Activated CD4-positive, CD25-positive, alpha-beta regulatory T cell treated with anti-CD3 and anti-CD28 coated beads, Interleukin-2, amount 50 U/mL, for 16 hours (primary cell): Measurements from ENCODE around the gene MAPK8IP1.
"Not testable (repeated sequence)": the region's sequence is repeated elsewhere in the genome, so short reads cannot be mapped to it uniquely, and the experiment has no call there.

Experiments
- DNase-seq: peaks from one replicate; pipeline ENCODE4 v3.0.0-alpha.2; 2020; ENCODE audit warnings: low read depth, low spot score

The MAPK8IP1 gene

GRCh38 chr11:45889966-45890365, 4.5 kb downstream of the MAPK8IP1 start:
- no peak for DNase-seq

GRCh38 chr11:45890886-45891550, 5.6 kb downstream of the MAPK8IP1 start:
- DNase-seq, result no peak

- no peak for DNase-seq
Observed at GRCh38 chr11:45892856-45893255, 7.4 kb downstream of the MAPK8IP1 start.

GRCh38 chr11:45894555-45895247, 9.2 kb downstream of the MAPK8IP1 start:
- DNase-seq, result no peak

- no peak for DNase-seq
Observed at GRCh38 chr11:45895553-45896259, 10.3 kb downstream of the MAPK8IP1 start.

GRCh38 chr11:45896422-45896984, 11.1 kb downstream of the MAPK8IP1 start:
- DNase-seq, result no peak

- no peak for DNase-seq
Observed at GRCh38 chr11:45897556-45897955, 12.1 kb downstream of the MAPK8IP1 start.

GRCh38 chr11:45899086-45899447, 13.6 kb downstream of the MAPK8IP1 start:
- DNase-seq, result no peak

- DNase-seq, result no peak
Observed at GRCh38 chr11:45899448-45900174, 14.2 kb downstream of the MAPK8IP1 start.

- DNase-seq, result not testable (repeated sequence)
Observed at GRCh38 chr11:45900175-45900800, 14.8 kb downstream of the MAPK8IP1 start.

- no peak for DNase-seq
Observed at GRCh38 chr11:45900916-45901617, 15.6 kb downstream of the MAPK8IP1 start.

GRCh38 chr11:45901626-45902025, 16.2 kb downstream of the MAPK8IP1 start:
- no peak for DNase-seq

GRCh38 chr11:45902452-45903380, 17.3 kb downstream of the MAPK8IP1 start:
- no peak for DNase-seq

GRCh38 chr11:45904309-45904915, 19.0 kb downstream of the MAPK8IP1 start:
- DNase-seq, result no peak

GRCh38 chr11:45905095-45905494, 19.6 kb downstream of the MAPK8IP1 start:
- no peak for DNase-seq

- not testable (repeated sequence) for DNase-seq
Observed at GRCh38 chr11:45905576-45905975, 20.1 kb downstream of the MAPK8IP1 start.

- DNase-seq, result no peak
Observed at GRCh38 chr11:45906096-45906682, 20.7 kb downstream of the MAPK8IP1 start.

- no peak for DNase-seq
Observed at GRCh38 chr11:45906965-45907611, 21.6 kb downstream of the MAPK8IP1 start, which contains the start of gene FREY1. Gene FREY1, minus strand, starts transcription at chr11:45907271. Its CDS starts 26 bp downstream, at chr11:45907245.
